Tongue (tissue), 3 donors: ENCODE data around the gene LNPEP. TPM values are rescaled to one million over a fixed set of nuclear protein-coding genes. Genes with fewer than 3 reads are reported as not detected.
"Not testable (repeated sequence)": the region's sequence is repeated elsewhere in the genome, so short reads cannot be mapped to it uniquely, and the experiment has no call there.

ENCODE experiments used
- DNase-seq: peaks from one replicate; pipeline ENCODE4 v3.0.0-alpha.2; 2015
- small RNA-seq: library from RNA; depleted of rRNA; stranded (forward); fragments of <200 nt; gene quantifications from one replicate; pipeline ENCODE3, GENCODE V24; 2014; ENCODE audit warnings: low replicate concordance
- total RNA-seq: library from RNA; depleted of rRNA; stranded (reverse); fragments of >200 nt; gene quantifications from one replicate; pipeline ENCODE4 v1.2.3, GENCODE V29; 2014

LNPEP gene
- total RNA-seq, 1 donor from 2014 or later = 95.6 TPM

GRCh38 chr5:97063251-97063650 is 127.4 kb downstream of the LNPEP start:
- DNase-seq = peak; percentile 73

- DNase-seq = no peak
These were observed 129.6 kb downstream of the LNPEP start for GRCh38 chr5:97065475-97065874.

DNA sequence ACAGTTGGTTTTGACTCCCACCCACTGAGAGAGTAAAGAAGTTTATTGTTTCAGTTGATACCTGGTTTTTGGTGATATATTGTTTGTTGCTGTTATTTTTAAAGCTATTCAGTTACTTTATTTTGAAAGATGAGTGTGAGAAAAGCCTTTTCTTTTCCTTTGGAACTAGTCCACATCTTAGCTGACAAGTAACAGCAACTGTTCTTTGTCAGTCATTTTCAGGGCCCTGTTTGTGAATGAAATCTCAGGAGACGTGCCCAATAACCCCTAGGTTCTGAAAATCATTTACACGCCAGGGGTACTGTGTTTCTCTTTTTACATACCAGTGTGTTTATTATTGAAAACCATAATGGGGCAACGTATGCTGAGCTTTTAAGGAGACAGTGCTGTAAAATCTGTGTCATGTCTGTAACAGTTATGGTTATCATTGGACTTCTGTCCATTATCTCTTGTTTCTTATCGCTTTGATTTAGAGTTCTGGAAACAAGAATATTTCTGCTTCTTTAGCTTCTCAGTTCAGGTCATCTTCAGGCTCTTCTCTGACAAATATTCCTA is 131.5 kb downstream of the LNPEP start:
- DNase-seq = peak; percentile 57

DNA sequence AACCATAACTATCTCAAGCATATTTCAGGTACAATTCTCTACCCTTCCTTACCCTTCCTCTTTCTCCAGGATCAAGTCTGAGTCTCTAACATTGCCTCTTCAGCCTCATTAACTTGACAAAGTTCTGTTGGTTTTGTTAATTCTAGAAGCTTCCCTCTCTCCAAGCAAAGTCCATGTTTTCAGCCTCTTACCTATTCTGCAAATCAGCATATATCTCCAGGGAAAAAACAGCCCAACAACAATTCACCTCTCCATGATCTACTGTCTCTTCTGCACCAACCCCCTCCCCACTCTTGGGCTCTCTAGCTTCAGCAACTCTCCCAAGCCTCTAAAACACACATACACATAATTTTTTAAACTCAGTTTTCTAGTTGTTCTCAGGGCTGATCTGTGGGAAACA is 134.4 kb downstream of the LNPEP start:
- DNase-seq = no peak

DNA sequence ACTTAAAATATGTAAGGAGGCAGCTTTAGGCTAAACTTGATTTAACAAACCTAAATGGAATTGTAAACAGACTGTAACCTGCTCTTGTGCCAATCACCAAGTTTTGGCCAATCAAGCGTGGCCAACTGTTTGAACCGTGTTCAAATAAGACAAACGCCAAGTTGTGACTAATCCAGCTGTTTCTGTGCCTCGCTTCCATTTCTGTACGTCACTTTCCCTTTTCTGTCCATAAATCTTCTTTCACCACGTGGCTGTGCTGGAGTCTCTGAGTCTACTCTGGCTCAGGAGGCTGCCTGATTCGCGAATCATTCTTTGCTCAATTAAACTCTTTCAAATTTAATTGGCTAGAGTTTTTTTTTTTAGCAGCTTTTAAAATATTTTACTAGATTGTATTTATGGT is 135.2 kb downstream of the LNPEP start:
- peak; percentile 88 for DNase-seq

DNA sequence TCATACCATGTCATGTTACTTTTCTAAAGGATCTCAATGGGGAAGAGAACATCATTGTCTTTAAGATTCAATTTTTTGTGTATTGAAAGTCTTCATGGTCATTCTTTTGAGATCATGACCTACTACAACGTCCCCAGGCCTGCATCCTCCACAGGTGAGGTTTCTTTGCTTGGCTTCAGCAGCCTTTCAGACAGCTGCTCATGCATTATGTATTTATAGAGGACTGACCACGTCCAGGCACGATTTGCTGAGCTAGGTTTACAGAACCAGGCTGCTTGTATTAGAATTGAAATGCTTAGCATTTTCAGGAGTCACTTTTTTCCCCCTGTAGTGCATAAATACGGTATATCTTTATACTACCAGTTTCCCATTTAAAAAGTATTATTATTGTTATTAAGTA is 136.1 kb downstream of the LNPEP start:
- no peak for DNase-seq

DNA sequence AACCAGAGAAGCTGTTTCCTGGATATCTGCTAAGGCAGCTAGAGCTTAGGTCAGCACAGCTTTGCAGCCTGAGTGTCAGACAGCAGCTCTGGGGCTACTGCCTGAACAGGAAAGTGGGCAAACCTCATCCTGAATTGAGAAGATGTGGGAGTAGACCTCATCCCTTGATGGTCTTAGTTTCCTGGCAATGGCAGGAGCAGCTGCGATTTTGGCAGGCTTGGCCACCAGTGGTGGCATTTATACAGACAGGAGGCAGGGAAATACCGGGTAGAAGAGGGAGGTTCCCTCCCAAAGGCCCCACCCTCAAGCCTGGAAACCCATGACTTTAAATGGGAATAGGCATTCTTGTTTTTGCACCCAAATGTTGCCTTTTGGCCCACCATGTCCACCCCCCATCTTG is 136.8 kb downstream of the LNPEP start:
- peak; percentile 75 for DNase-seq

DNA sequence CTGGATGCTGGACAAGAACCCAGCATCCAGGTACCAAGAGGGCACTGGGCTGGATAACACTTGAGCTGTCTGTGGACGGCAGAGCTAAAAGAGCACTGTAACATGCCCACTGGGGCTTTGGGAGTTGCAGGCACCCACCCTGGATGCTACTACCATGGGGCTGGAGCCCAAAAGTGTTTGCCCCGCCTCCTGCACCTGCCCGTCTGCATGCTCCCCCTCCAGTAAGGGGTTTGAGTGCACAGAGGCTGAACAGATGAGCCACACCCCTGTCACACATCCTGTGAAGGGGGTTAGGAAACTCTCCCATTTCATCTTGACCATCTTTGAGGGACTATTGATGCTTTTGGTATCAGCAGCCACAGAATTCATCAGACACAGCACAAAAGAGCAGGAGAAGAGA is 137.5 kb downstream of the LNPEP start:
- DNase-seq = no peak

GRCh38 chr5:97074859-97075489 is 139.1 kb downstream of the LNPEP start:
- no peak for DNase-seq

DNA sequence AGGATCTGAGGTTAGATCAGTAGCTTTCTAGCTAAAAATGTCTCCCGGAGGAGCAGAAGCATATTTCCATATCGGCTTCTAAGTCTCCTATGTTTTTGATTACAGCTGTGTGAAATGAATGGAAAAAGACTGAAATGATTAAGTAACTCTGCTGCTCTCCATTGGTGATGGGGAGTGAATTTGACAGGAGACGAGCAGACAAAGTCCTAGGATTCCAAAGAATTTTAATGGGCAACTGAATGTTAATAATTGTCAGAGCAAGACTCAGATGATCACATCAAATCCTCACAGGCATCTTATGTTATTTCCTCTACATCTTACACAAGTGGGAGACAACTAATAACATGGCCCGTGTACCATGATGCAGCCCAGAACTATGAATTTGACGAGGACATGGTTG is 139.8 kb downstream of the LNPEP start:
- no peak for DNase-seq

DNA sequence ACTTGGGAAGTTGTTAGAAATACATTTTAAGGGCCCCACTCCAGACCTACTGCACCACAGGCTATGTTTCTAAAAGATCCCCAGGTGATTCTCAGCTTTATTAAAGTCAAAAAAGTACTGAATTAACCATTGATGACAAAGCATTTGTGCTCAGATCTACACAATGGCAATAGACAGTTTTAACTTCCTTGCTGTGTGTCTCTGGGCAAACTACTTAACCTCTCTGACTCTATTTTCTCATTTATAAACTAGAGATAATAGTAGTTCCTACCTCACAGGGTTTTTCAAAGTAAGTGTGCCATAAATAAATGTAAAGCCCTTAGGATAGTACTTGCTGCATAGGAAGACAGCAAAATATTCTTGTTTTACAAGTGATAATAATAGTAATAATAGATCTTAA is 140.2 kb downstream of the LNPEP start:
- DNase-seq = no peak

GRCh38 chr5:97077246-97077645 is 141.4 kb downstream of the LNPEP start:
- no peak for DNase-seq

DNA sequence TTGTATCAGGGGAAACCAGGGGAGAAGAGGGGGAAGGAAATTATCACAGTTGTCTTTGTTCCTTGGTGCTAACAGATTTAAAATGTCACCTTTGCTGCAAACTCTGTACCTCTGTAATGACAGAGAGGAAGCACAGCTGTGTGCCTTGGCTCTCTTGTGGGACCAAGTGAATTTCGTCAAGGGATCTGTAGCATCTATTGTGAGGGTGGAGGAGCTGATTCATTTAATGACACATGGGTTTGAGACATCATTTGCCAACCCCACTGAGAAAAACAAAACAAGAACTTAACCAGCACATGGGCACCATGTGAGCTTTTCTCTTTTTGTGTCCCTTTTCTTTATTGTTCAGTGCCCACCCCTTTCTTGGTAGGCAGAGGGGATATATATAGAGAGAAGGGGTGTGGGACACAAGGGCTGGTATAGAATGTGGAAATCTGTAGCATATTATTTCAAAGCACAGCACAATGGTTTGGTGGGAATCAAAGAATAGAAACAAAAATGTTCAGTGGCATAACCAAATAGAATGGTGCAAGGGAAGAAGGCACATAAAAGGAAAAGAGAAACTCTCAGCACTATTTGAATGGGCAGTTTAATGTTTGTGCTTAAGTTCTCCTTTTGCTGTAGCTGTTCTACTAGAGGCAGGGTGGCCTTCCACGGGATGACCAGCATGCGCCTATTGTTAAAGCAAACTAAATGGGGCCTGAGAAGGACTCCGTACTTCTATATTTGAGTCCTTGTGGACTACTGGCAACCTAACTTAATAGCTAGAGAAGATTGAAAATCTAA is 143.3 kb downstream of the LNPEP start:
- DNase-seq = no peak

DNA sequence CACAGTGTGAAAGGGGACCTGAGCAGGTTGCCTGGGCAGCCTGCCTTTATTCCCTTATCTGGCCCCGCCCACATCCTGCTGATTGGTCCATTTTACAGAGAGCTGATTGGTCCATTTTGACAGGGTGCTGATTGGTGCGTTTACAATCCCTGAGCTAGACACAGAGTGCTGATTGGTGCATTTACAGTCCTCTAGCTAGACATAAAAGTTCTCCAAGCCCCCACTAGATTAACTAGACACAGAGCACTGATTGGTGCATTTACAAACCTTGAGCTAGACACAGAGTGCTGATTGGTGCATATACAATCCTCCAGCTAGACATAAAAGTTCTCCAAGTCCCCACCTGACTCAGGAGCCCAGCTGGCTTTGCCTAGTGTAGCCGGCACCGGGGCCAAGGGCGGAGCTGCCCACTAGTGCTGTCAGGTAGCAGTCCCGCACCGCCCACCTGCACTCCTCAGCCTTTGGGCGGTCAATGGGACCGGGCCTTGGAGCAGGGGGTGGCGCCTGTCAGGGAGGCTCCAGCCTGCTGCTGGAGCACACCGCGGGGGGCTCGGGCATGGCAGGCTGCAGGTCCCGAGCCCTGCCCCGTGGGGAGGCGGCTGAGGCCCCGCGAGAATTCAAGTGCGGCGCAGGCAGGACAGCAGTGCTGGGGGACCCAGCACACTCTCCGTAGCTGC is 149.0 kb downstream of the LNPEP start:
- DNase-seq = not testable (repeated sequence)

- no peak for DNase-seq
These were observed 149.7 kb downstream of the LNPEP start for GRCh38 chr5:97085459-97086181.

Small RNAs within 50 kb of the gene (small RNA-seq; reads per million reads assigned to genes)
- gene RF00019 = not detected

Other genes starting within 250 kb of the LNPEP start
- 50.4 TPM for gene ERAP1, start 128.1 kb upstream of the LNPEP start, total RNA-seq
- 5.5 TPM for gene ERAP2, start 59.6 kb upstream of the LNPEP start, total RNA-seq
- gene LIX1, start 206.5 kb downstream of the LNPEP start, total RNA-seq = 1.7 TPM
- gene RIOK2, start 247.2 kb downstream of the LNPEP start, total RNA-seq = 25.1 TPM